HepG2 (cell line): Measurements from ENCODE around the gene CAPN9. TPM values are rescaled to one million over a fixed set of nuclear protein-coding genes. Genes with fewer than 3 reads are reported as not detected.

Experiments used
- ATAC-seq: fragments of 200-7000 bp; cut with Tn5 transposase; 3 replicates; pipeline ENCODE4 v1.9.1; 2020; ENCODE audit warnings: mild to moderate bottlenecking, moderate library complexity
- BruUV-seq: library from RNA; stranded (reverse); fragments of 400-500 nt; replicated peaks from 2 replicates; lab custom pipeline; 2021; lab: Mats Ljungman, UMichigan
- CTCF ChIA-PET: fragments of 300-600 bp; formaldehyde crosslinking; extraction: SDS; loops from one replicate; lab custom pipeline; 2021; ENCODE audit warnings: low total read pairs, inconsistent platforms, low intra/inter-chr PET ratio; lab: Yijun Ruan, JAX
- POLR2A ChIA-PET: fragments of 350-600 bp; sonication (Branson Sonifier 250); formaldehyde crosslinking; loops from one replicate; lab custom pipeline; 2020; ENCODE audit warnings: antibody characterized with exemption, inconsistent platforms; lab: Yijun Ruan, JAX
- DNase-seq: peaks from one replicate; pipeline ENCODE4 v3.0.0-alpha.2; 2015; ENCODE audit warnings: low spot score
- FAIRE-seq: peaks from 3 replicates; lab custom pipeline; 2011; peaks lifted over from hg19 to GRCh38; lab: Jason Lieb, UNC
- H2AFZ ChIP-seq: one replicate; pipeline ENCODE4 v1.6.1; 2011; ENCODE audit warnings: low read length, inconsistent platforms
- H3K27ac ChIP-seq: fragments of 300-600 bp; 3 replicates; pipeline ENCODE4 v1.8.0; 2011; ENCODE audit warnings: mixed run types, mild to moderate bottlenecking, mixed read lengths, low read length, inconsistent platforms; ENCODE audit not compliant: insufficient read depth; ENCODE audit errors: extremely low read length
- H3K27me3 ChIP-seq, 2 experiments: fragments of 200-600 bp in 1 of 2; 2 replicates in 1 of 2; 3 replicates in 1 of 2; pipeline versions ENCODE4 v1.6.0 to v1.8.0; 2011; ENCODE audit warnings: low read length in 2 of 2, mild to moderate bottlenecking in 2 of 2, moderate library complexity in 2 of 2, inconsistent platforms in 1 of 2; ENCODE audit not compliant: insufficient read depth in 2 of 2, control insufficient read depth in 1 of 2
- H3K36me3 ChIP-seq, 2 experiments: fragments of 200-600 bp in 1 of 2; replicated peaks in 1 of 2; 2 replicates in 1 of 2; 3 replicates in 1 of 2; pipeline versions ENCODE4 v1.5.1 to v1.8.0; 2011; ENCODE audit warnings: low read length in 2 of 2, inconsistent platforms in 1 of 2; ENCODE audit not compliant: insufficient read depth in 2 of 2, control insufficient read depth in 1 of 2
- H3K4me1 ChIP-seq: 2 replicates; pipeline ENCODE4 v1.5.1; 2012; ENCODE audit warnings: low read length, inconsistent platforms; ENCODE audit not compliant: insufficient read depth
- H3K4me2 ChIP-seq: 2 replicates; pipeline ENCODE4 v1.6.0; 2011; ENCODE audit warnings: low read depth, low read length, inconsistent platforms
- H3K4me3 ChIP-seq, 3 experiments: fragments of 200-600 bp in 1 of 3; sonication (generic), shearing (Covaris generic) in 1 of 3; replicated peaks in 1 of 3; 2 replicates each; pipeline ENCODE4 v1.5.1; 2011 to 2016; ENCODE audit warnings: low read length in 3 of 3, inconsistent platforms in 2 of 3, low read depth in 2 of 3, mild to moderate bottlenecking in 2 of 3, control low read depth in 1 of 3, mixed read lengths in 1 of 3; ENCODE audit not compliant: insufficient read depth in 1 of 3
- H3K79me2 ChIP-seq: one replicate; pipeline ENCODE4 v1.6.1; 2011; ENCODE audit warnings: low read length, inconsistent platforms; ENCODE audit not compliant: insufficient read depth
- H3K9ac ChIP-seq: 2 replicates; pipeline ENCODE4 v1.6.0; 2011; ENCODE audit warnings: mild to moderate bottlenecking, low read depth, low read length, inconsistent platforms; ENCODE audit not compliant: insufficient read depth
- H3K9me3 ChIP-seq: 2 replicates; pipeline ENCODE4 v1.5.1; 2012; ENCODE audit warnings: mild to moderate bottlenecking, low read length
- H4K20me1 ChIP-seq: 2 replicates; pipeline ENCODE4 v1.6.0; 2011; ENCODE audit warnings: inconsistent platforms, mild to moderate bottlenecking, low read length, moderate library complexity; ENCODE audit not compliant: insufficient read depth
- ARNT ChIP-seq: fragments of 450-650 bp; IDR thresholded peaks from 2 replicates; pipeline ENCODE4 v1.6.1; 2017
- CREBL2 ChIP-seq: sonication (generic); formaldehyde crosslinking; IDR thresholded peaks from 2 replicates; pipeline ENCODE4 v1.8.1; 2023; ENCODE audit warnings: missing genetic modification reagents, mild to moderate bottlenecking, borderline replicate concordance
- FOSL2 ChIP-seq: sonication (generic); formaldehyde crosslinking; IDR thresholded peaks from 2 replicates; pipeline ENCODE4 v1.4.0; 2020; ENCODE audit warnings: missing genetic modification reagents
- FOXM1 ChIP-seq: sonication (generic); formaldehyde crosslinking; IDR thresholded peaks from 2 replicates; pipeline ENCODE4 v1.5.0; 2020; ENCODE audit warnings: missing genetic modification reagents
- GMEB1 ChIP-seq: sonication (generic); formaldehyde crosslinking; IDR thresholded peaks from 2 replicates; pipeline ENCODE4 v1.5.1; 2020; ENCODE audit warnings: missing genetic modification reagents, mild to moderate bottlenecking, borderline replicate concordance
- HMG20A ChIP-seq: IDR thresholded peaks from 2 replicates; pipeline ENCODE4 v1.6.1; 2016; ENCODE audit warnings: borderline replicate concordance
- HOXA5 ChIP-seq: sonication (generic); formaldehyde crosslinking; IDR thresholded peaks from 2 replicates; pipeline ENCODE4 v1.4.0; 2020; ENCODE audit warnings: missing genetic modification reagents
- JARID2 ChIP-seq: sonication (generic); formaldehyde crosslinking; IDR thresholded peaks from 2 replicates; pipeline ENCODE4 v1.8.1; 2023; ENCODE audit warnings: missing genetic modification reagents, inconsistent platforms; ENCODE audit not compliant: insufficient replicate concordance
- LCORL ChIP-seq, 2 experiments: fragments of 450-650 bp in 1 of 2; sonication (generic) in 1 of 2; formaldehyde crosslinking in 1 of 2; IDR thresholded peaks; 2 replicates each; pipeline versions ENCODE4 v1.5.0 to v1.6.1; 2017 to 2020; ENCODE audit warnings: antibody characterized with exemption in 1 of 2, missing genetic modification reagents in 1 of 2
- MXD1 ChIP-seq: sonication (generic); formaldehyde crosslinking; IDR thresholded peaks from 2 replicates; pipeline ENCODE4 v1.4.0; 2020; ENCODE audit warnings: mild to moderate bottlenecking, missing genetic modification reagents
- NFYC ChIP-seq: IDR thresholded peaks from 2 replicates; pipeline ENCODE4 v1.6.1; 2016; ENCODE audit warnings: missing genetic modification reagents, missing compliant biosample characterization
- TRIM22 ChIP-seq: fragments of 450-650 bp; IDR thresholded peaks from 2 replicates; pipeline ENCODE4 v1.6.1; 2017
- ZMYM4 ChIP-seq: sonication (generic); formaldehyde crosslinking; IDR thresholded peaks from 2 replicates; pipeline ENCODE4 v1.8.1; 2023; ENCODE audit warnings: mild to moderate bottlenecking, missing genetic modification reagents
- ZNF235 ChIP-seq: sonication (generic); formaldehyde crosslinking; IDR thresholded peaks from 2 replicates; pipeline ENCODE4 v1.8.1; 2023; ENCODE audit warnings: mild to moderate bottlenecking, missing genetic modification reagents, borderline replicate concordance
- ZNF34 ChIP-seq: sonication (generic); formaldehyde crosslinking; IDR thresholded peaks from 2 replicates; pipeline ENCODE4 v1.4.0; 2020; ENCODE audit warnings: mild to moderate bottlenecking, missing genetic modification reagents, borderline replicate concordance
- ZNF619 ChIP-seq: sonication (generic); formaldehyde crosslinking; IDR thresholded peaks from 2 replicates; pipeline ENCODE4 v1.4.0; 2020; ENCODE audit warnings: mild to moderate bottlenecking, missing genetic modification reagents
- ZNF782 ChIP-seq: sonication (generic); formaldehyde crosslinking; IDR thresholded peaks from 2 replicates; pipeline ENCODE4 v1.4.0; 2020; ENCODE audit warnings: missing genetic modification reagents, mild to moderate bottlenecking, borderline replicate concordance
- WGBS: methylation state at CpG from one replicate; pipeline ENCODE4 v1.1.6; 2017; ENCODE audit warnings: low lambda C conversion rate; 5-methylcytosine and 5-hydroxymethylcytosine counted together
- in situ Hi-C: cut with HindIII; loops from 2 replicates; pipeline ENCODE4 v1.10.0; 2017; ENCODE audit warnings: low pct_unique_long_range_greater_than_20kb; ENCODE audit not compliant: extremely low pct_ligation_motif_present
- intact Hi-C: fragments of 100-400 bp; cut with micrococcal nuclease; formaldehyde crosslinking; loops from one replicate; pipeline ENCODE4 v1.10.0; 2022; ENCODE audit not compliant: unreplicated experiment
- polyA plus RNA-seq, 8 experiments: library from polyadenylated mRNA; depleted of rRNA in 3 of 8; stranded (reverse) in 7 of 8; unstranded in 1 of 8; fragments of >200 nt; fragmentation: Illumina TruSeq in 4 of 8; extraction: Trizol in 4 of 8; gene quantifications; 2 replicates each; pipeline versions ENCODE4 v1.2.1 to v1.2.3, GENCODE V29; 2011 to 2016; ENCODE audit warnings: low read depth in 4 of 8, missing spikeins in 1 of 8, mixed read lengths in 1 of 8; ENCODE audit not compliant: insufficient read depth in 1 of 8
- total RNA-seq, 5 experiments: library from RNA; depleted of rRNA; stranded (reverse); fragments of >200 nt; fragmentation: Illumina TruSeq; extraction: Trizol; gene quantifications; 2 replicates each; pipeline ENCODE4 v1.2.3, GENCODE V29; 2016; ENCODE audit warnings: low read depth in 1 of 5

The CAPN9 gene
- total and polyA plus RNA-seq, 2 of the 13 experiments (the other 11 are each of a cell fraction or from before 2014, with no cell fraction given), result 0.04 to 0.31 TPM

GRCh38 chr1:230800891-230801840 lies 54.0 kb downstream of the CAPN9 start:
- Histone ChIP-seq H3K4me2 (no peak overlapping the region), H3K4me1 (peaks cover 10% of the 10 kb centered on the region; the same call in 1 of the 2 replicates), H3K9me3 (no peaks in the 10 kb centered on the region), H3K36me3 (no peaks in the 10 kb centered on the region), H2AFZ (no peak overlapping the region), H3K79me2 (no peaks in the 10 kb centered on the region), H3K4me3 (no peak overlapping the region), H3K9ac (no peak overlapping the region), H3K27me3 (0 out of 5 replicates have a peak, but pooled peaks cover 0 to 3% of the 10 kb centered on the region in 2 experiments)
- in situ Hi-C loops, result no loop called here
- DNase-seq (no peak), FAIRE-seq (no peak)
- CTCF ChIA-PET, result no interaction called here
- BruUV-seq, result no TSS peak
- TF ChIP-seq ZNF34 (CRISPR knock-in tag), result no peak
- no peak for TF ChIP-seq GMEB1
- TF ChIP-seq MXD1 (CRISPR knock-in tag), result no peak
- no peak for TF ChIP-seq ZNF782 (CRISPR knock-in tag)
- TF ChIP-seq FOSL2, result no peak
- TF ChIP-seq TRIM22, result no peak
- TF ChIP-seq LCORL (IDR thresholded peaks at IDR 0.05), result no peak
- TF ChIP-seq LCORL (CRISPR knock-in tag; IDR thresholded peaks at IDR 0.05), result no peak
- no peak for TF ChIP-seq ARNT
- no peak for TF ChIP-seq ZMYM4
- TF ChIP-seq ZNF619 (CRISPR knock-in tag), result no peak
- TF ChIP-seq CREBL2 (CRISPR knock-in tag), result no peak
- TF ChIP-seq ZNF235 (CRISPR knock-in tag), result no peak
- TF ChIP-seq HMG20A (CRISPR knock-in tag), result no peak
- TF ChIP-seq JARID2 (CRISPR knock-in tag), result no peak
- TF ChIP-seq FOXM1 (CRISPR knock-in tag), result no peak
- no peak for TF ChIP-seq NFYC (CRISPR knock-in tag)
- no peak for TF ChIP-seq HOXA5 (CRISPR knock-in tag)
- TF ChIP-seq, all 625 proteins: peak for 0
- POLR2A ChIA-PET, result no interaction called here
- Histone ChIP-seq H4K20me1 (no peaks in the 10 kb centered on the region), H3K27ac (no peak overlapping the region)
- ATAC-seq, result no peak
- intact Hi-C loops, result no loop called here
- WGBS, result 28% methylated on average over 9 of the region's 9 CpGs
